ENCODE results near the gene CNOT1. TPM values are rescaled to one million over a fixed set of nuclear protein-coding genes. Genes with fewer than 3 reads are reported as not detected.

Gene CNOT1
- total RNA-seq, 6 experiments from 2014 or later: 53.8 to 74.9 (median 65.5) TPM

DNA sequence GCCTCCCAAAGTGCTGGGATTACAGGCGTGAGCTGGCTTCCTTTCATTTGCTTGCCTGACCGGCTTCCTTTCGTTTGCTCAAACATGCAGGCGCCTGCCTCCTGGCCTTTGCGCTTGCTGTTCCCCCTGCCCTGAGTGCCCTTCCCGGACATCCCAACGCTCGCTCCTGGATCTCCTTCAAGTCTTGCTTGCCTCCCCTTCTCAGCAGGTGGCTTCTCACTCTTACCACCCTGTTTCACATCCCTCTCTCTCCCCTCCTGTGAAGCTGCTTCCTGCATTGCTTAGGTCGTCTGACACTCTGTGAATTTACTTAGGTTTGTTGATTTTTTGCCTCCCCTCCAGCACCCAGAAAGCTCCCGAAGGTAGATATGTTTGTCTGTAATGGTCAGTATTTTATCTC lies 155.3 kb downstream of the CNOT1 start:
- Histone ChIP-seq H3K27ac (no peak overlapping the region), H3K36me3 (no peaks in the 10 kb centered on the region), H3K27me3 (no peaks in the 10 kb centered on the region), H3K4me3 (no peak overlapping the region), H3K9me3 (no peaks in the 10 kb centered on the region), H3K4me1 (no peaks in the 10 kb centered on the region)
- no peak for DNase-seq
- no peak for ATAC-seq
- TF ChIP-seq POLR2A (IDR thresholded peaks at IDR 0.05): no peak
- TF ChIP-seq, protein P1, sequence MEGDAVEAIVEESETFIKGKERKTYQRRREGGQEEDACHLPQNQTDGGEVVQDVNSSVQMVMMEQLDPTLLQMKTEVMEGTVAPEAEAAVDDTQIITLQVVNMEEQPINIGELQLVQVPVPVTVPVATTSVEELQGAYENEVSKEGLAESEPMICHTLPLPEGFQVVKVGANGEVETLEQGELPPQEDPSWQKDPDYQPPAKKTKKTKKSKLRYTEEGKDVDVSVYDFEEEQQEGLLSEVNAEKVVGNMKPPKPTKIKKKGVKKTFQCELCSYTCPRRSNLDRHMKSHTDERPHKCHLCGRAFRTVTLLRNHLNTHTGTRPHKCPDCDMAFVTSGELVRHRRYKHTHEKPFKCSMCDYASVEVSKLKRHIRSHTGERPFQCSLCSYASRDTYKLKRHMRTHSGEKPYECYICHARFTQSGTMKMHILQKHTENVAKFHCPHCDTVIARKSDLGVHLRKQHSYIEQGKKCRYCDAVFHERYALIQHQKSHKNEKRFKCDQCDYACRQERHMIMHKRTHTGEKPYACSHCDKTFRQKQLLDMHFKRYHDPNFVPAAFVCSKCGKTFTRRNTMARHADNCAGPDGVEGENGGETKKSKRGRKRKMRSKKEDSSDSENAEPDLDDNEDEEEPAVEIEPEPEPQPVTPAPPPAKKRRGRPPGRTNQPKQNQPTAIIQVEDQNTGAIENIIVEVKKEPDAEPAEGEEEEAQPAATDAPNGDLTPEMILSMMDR (IDR thresholded peaks at IDR 0.05): no peak
- intact Hi-C loops (cut with DNase I): no loop called here
- 58% methylated on average over 5 of the region's 10 CpGs for WGBS (ENCODE audit: insufficient coverage, low coverage, low lambda C conversion rate, missing lambda C conversion rate)

DNA sequence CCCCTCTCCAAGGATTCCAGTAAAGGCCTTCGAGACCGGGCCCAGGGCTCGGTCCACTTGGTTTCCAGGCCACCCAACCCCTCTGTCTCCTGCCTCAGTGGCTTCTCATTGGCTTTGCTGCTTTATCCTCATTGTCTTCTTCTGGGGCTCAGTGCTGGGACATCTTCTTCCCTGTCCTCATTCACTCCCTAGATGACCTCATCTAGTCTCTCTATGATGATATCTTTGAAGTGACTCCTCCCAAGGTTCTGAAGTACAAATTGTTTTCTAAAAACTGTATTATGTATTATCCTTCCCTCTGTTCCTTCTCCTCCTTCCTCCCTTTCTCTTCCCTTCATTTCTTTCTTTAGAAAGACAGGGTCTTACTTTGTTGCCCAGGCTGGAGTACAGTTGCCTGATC lies 156.8 kb downstream of the CNOT1 start:
- Histone ChIP-seq H3K9me3 (no peaks in the 10 kb centered on the region), H3K4me3 (no peak overlapping the region), H3K27ac (no peak overlapping the region), H3K36me3 (no peaks in the 10 kb centered on the region), H3K27me3 (no peaks in the 10 kb centered on the region), H3K4me1 (no peaks in the 10 kb centered on the region)
- TF ChIP-seq, protein P1 (IDR thresholded peaks at IDR 0.05): no peak
- TF ChIP-seq POLR2A (IDR thresholded peaks at IDR 0.05): no peak
- WGBS (ENCODE audit: insufficient coverage, low coverage, low lambda C conversion rate, missing lambda C conversion rate): 85% methylated on average over 3 of the region's 3 CpGs
- no peak for DNase-seq
- no peak for ATAC-seq
- intact Hi-C loops (cut with DNase I): no loop called here

DNA sequence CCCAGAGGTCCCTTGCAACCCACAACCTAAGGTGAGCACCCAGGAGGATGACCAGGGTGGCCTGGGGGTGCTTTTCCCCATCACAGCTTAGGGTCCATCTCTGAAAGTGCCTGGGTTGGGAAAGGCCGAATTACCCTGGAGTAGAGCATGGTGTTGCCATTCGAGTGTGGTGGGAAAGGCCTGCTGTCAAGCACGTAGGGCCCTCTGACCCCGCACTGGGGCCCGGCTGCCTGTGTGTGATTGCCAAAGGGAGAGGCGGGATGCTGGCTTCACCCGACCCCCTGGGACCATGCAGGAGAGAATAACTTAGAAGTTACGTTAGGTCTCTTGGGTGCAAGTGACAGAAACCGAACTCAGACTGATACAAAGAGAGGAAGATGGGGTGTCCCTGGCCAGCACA lies 157.4 kb downstream of the CNOT1 start:
- H3K4me1 ChIP-seq: no peaks in the 10 kb centered on the region
- 60% methylated on average over 1 of the region's 9 CpGs for WGBS (ENCODE audit: insufficient coverage, low coverage, low lambda C conversion rate, missing lambda C conversion rate)
- intact Hi-C loops (cut with DNase I): no loop called here
- no peaks in the 10 kb centered on the region for H3K27me3 ChIP-seq
- no peak overlapping the region for H3K4me3 ChIP-seq
- no peak overlapping the region for H3K27ac ChIP-seq
- TF ChIP-seq, protein P1 (IDR thresholded peaks at IDR 0.05): no peak
- TF ChIP-seq POLR2A (IDR thresholded peaks at IDR 0.05): no peak
- ATAC-seq: no peak
- H3K36me3 ChIP-seq: no peaks in the 10 kb centered on the region
- no peaks in the 10 kb centered on the region for H3K9me3 ChIP-seq
- DNase-seq: no peak

DNA sequence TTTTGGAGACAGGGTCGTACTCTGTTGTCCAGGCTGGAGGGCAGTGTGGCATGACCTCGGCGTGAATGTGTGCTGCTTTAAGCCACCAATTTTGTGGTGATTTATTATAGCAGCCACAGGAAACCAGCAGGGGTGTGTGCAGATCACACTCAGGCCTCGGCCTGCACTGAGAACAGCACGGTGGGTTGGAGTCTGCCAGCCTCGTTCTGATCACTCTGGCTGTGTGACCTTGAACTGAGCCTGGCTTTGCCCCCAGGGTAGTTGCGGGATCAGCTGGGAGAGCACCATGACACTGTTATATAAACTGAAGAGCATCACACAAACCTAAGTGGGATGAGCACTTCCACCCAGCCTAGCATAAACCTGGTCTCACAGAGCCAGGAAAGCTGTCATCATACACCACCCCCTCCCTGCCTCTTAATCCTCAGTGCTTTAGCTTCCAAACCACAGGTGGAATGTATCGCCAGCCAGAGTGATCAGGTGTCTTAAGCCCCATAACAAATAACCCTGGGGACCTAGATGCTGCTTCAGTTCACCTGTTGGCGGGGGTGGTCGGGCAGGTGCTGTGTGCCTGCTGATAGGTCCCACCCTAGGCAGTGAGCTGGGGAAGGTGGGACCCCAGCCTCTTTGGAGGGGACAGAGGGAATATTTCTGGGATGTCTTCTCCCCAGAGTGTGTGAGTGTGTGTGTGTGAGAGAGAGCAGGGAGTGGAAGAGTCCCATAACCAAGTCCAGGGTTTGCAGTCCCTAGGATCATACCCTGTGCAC lies 158.2 kb downstream of the CNOT1 start:
- H3K36me3 ChIP-seq: no peaks in the 10 kb centered on the region
- TF ChIP-seq POLR2A (IDR thresholded peaks at IDR 0.05): no peak
- TF ChIP-seq, protein P1 (IDR thresholded peaks at IDR 0.05): no peak
- H3K27ac ChIP-seq: no peak overlapping the region
- ATAC-seq (peak in 1 of 4 donors; percentile 17), DNase-seq (no peak)
- WGBS (ENCODE audit: insufficient coverage, low coverage, low lambda C conversion rate, missing lambda C conversion rate): 31% methylated on average over 7 of the region's 10 CpGs
- no peaks in the 10 kb centered on the region for H3K9me3 ChIP-seq
- no peaks in the 10 kb centered on the region for H3K4me1 ChIP-seq
- no peak overlapping the region for H3K4me3 ChIP-seq
- intact Hi-C loops (cut with DNase I): no loop called here
- H3K27me3 ChIP-seq: no peaks in the 10 kb centered on the region

Small RNA genes within 50 kb of the gene (small RNA-seq; reads per million reads assigned to genes)
- gene RNU6-103P: 0 reads per million in 2 experiments
- 333 to 365 reads per million in 2 experiments for gene SNORA46
- gene SNORA50A: 0 reads per million in 2 experiments

Other genes starting within 250 kb of the CNOT1 start
- gene GINS3, start 237.4 kb downstream of the CNOT1 start, total RNA-seq: 1 to 10 TPM in 4 of 6 experiments, under 1 TPM in 2; 0.68 to 3.3 (median 1.2) TPM
- 1 to 10 TPM in 4 of 6 experiments, under 1 TPM in 2; 0.76 to 2.9 (median 2.1) TPM for gene NDRG4, start 129.7 kb downstream of the CNOT1 start, total RNA-seq
- gene SETD6, start 114.3 kb downstream of the CNOT1 start, total RNA-seq: 10 to 100 TPM in 3 of 6 experiments, 1 to 10 TPM in 3; 6.8 to 14.5 (median 10.2) TPM
- 10 to 100 TPM; 11.4 to 23.8 (median 14.3) TPM for gene SLC38A7, start 54.9 kb upstream of the CNOT1 start, total RNA-seq
- 100 to 1,000 TPM; 117 to 196 (median 169) TPM for gene GOT2, start 104.5 kb upstream of the CNOT1 start, total RNA-seq

Data from right lobe of liver (tissue), 6 donors.